GM13977 (cell line): ENCODE results near the gene MMP7.

Experiments used
- DNase-seq: peaks from one replicate; pipeline ENCODE4 v3.0.0; 2012; ENCODE audit warnings: low spot score
- in situ Hi-C: fragments of 300-500 bp; cut with MboI; formaldehyde crosslinking; loops from one replicate; pipeline ENCODE4 v1.12.0; 2022; ENCODE audit warnings: low sequenced_read_pairs, low pct_unique_long_range_greater_than_20kb, mixed read lengths, inconsistent platforms; ENCODE audit not compliant: unreplicated experiment
- TF ChIP-seq, protein P1 (sequence below): IDR thresholded peaks from 2 replicates; pipeline ENCODE4 v1.5.1; 2012; ENCODE audit warnings: mild to moderate bottlenecking, control low read depth; ENCODE audit not compliant: insufficient read depth; ENCODE audit errors: extremely low read depth, missing control alignments

The MMP7 gene

DNA sequence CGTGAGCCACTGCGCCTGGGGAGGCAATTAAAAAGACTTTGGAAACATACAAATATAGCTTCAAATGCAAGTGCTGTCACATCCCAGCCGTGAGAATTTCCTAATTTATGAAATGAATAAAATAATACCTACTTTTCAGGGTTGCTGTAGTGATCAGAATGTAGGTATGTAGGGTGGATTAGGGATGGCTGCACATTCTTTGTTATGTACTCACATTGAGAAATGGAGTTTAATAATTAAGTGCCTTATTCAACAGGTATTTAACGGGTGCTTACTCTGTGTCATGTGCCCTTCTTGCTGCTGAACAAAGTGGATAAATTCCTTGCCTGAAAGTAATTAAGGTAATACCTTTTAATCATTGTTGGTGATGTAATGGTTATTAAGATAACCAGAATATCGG lies 37.0 kb downstream of the MMP7 start:
- DNase-seq: no peak
- in situ Hi-C loops: loop anchor here (10.0 kb wide), 2 partner anchors 109 to 121 kb away; no protein-coding TSS in a partner anchor
- TF ChIP-seq, protein P1, sequence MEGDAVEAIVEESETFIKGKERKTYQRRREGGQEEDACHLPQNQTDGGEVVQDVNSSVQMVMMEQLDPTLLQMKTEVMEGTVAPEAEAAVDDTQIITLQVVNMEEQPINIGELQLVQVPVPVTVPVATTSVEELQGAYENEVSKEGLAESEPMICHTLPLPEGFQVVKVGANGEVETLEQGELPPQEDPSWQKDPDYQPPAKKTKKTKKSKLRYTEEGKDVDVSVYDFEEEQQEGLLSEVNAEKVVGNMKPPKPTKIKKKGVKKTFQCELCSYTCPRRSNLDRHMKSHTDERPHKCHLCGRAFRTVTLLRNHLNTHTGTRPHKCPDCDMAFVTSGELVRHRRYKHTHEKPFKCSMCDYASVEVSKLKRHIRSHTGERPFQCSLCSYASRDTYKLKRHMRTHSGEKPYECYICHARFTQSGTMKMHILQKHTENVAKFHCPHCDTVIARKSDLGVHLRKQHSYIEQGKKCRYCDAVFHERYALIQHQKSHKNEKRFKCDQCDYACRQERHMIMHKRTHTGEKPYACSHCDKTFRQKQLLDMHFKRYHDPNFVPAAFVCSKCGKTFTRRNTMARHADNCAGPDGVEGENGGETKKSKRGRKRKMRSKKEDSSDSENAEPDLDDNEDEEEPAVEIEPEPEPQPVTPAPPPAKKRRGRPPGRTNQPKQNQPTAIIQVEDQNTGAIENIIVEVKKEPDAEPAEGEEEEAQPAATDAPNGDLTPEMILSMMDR: no peak

- TF ChIP-seq, protein P1: no peak
- in situ Hi-C loops: loop anchor here (10.0 kb wide), 2 partner anchors 107 to 123 kb away; no protein-coding TSS in a partner anchor
- no peak for DNase-seq
These were observed 38.6 kb downstream of the MMP7 start for GRCh38 chr11:102491969-102492368.

DNA sequence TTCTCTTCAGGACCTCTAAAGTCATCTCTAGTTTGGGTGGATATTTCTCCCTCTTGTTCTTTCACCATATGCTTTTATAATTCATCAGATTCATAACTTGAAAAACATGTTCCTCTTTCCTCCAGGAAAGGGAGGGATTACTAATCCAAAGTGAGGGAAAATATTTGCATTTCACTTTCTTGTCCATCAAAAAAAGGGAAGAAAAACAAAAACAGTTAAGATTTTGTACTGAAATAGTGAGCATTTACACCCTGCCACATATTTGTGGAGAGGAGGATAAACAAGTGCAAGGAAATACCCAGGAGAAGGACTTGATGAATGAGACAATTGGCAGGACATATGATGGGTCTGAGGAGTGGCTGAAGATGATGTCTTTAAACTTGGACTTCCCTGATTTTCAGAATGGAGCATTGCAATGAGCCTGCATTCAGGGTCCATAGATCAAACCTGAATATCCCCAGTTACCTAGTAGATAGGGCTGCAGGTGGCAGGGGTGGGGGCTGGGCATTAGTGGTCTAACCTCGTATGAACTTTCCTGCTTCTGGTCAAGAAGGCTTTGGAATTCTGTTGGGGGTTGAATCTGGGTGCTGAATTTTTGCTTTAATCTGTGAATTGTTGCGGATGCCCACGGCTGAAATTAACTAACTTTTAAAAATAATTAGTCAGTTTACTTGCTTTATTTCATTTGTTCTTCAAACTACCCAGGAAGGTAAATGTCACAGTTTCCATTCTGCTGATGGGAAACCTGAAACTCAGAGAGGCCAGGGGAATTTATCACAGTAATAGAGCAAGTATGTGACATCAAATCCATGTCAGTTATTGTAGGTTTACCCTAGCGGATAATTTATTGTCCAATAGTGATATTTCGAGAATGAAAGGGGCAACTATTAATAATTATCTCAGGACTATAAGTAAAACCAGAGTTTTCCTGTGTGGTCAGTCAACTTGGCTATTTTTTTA lies 41.1 kb downstream of the MMP7 start:
- TF ChIP-seq, protein P1: no peak
- in situ Hi-C loops: loop anchor here (10.0 kb wide), 2 partner anchors 105 to 125 kb away; no protein-coding TSS in a partner anchor
- DNase-seq: no peak

- DNase-seq: peak; percentile 16
- in situ Hi-C loops: no loop called here
- TF ChIP-seq, protein P1: no peak
These were observed 42.3 kb downstream of the MMP7 start for GRCh38 chr11:102488208-102488607.

GRCh38 chr11:102487214-102487613 lies 43.3 kb downstream of the MMP7 start:
- DNase-seq: no peak
- in situ Hi-C loops: no loop called here
- TF ChIP-seq, protein P1: no peak

DNA sequence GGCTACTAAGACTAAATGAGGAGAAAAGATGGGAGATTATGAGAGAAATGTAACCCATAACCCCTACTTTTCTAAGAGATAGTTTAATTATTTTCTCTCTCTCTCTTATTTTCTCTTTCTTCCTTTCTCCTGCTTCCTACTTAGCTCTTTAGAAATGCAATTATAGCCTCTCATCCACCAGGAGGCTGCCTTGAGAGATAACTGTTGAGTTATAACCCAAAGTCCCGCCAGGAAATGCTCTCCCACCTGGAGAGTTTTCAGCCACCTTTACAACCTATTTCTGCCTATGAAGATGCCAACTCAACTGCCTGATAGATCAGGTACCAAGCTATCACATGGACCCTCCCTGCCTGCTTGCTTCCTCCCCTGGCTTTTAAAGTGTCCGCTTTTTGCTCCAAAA lies 44.0 kb downstream of the MMP7 start:
- TF ChIP-seq, protein P1: no peak
- in situ Hi-C loops: no loop called here
- DNase-seq: no peak
